GM18858 (cell line): ENCODE data around the gene DPP6.

ENCODE experiments used
- ATAC-seq: cut with Tn5 transposase; IDR thresholded peaks from one replicate; pipeline ENCODE4 v1.9.1; 2021; ENCODE audit not compliant: unreplicated experiment

DPP6 gene

DNA sequence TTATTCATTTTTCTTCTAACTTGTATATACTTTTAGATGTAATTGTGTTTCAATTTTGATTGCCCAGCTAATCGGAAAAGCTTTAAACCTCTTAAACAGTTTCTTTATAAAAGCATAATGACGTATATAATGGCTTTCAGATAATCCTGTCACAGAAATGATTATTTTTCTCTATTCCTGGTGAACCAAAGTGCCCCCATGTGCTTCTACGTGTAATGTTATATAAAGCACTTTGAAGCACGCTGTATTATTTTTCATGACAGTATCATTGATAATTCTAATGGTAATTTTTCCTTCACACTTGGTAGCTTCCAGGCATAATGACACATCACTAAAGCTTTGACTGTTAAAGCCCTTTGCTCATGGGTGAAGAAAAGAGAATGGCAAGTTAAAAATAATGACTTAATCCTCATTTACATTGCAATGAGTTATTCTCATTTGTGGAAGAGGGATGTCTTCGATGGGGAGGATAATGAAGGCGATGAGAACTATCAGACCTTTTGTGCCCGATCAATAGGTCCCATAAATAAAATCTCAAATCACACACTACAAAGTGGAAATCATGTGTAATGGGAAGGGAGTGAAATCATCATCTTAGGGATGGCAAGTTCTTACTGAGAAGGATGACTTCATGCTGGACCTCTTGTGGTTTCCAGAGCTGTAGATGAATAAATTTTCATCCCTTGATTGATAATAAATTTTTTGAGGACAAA, 460.1 kb downstream of the DPP6 start:
- ATAC-seq, result no peak

DNA sequence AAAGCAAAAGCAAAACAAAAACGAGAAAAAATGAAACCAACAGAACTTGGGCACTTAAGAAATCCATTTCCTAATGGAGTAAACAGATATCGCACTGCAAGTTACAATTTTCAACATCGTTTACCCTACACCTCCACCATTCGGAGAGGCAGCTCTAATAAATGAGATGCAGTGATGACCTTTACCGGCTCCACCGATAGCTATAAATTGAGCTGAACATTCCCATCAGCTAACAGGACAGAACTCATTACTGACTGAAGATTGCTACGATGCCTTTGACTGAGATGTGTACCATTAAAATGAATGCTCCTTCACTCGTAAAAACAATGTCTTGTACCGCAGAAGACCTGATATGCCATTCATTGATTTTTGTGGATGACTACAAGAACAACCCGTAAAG, 465.6 kb downstream of the DPP6 start:
- ATAC-seq, result no peak

DNA sequence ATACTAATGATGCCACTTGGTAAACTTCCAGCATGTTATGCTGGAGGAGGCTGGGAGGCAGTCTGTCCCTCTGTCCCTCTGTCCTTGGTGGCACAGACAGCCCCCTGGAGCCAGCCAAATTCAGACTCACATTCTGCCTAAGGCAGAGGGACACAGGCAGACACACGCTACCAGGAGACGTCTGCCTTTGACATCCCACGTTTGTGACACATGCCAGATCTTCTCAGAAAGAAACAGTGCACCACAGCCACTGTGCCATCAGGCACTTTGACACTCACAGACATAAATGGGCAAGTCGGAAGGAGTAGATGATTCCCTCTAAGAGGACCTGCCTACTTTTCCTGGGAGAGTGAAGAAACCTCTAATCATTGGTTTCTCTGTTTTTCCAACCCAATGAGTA, 467.0 kb downstream of the DPP6 start:
- ATAC-seq, result no peak

DNA sequence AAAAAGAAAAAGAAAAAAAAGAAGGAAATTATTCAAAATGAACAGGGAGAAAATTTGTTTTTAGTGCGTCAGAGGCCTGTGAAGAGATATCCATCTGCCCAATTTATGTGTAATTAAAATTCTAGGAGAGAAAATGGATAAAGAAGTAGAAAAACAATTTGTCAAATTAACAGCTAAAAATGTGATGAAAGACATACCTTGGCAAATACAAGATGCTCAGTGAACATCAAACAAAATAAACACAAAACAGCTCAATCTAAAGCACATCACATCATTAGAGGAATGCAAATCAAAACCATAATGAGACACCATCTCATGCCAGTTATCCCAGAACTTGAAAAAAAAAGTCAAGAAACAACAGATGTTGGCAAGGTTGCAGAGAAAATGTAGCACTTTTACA, 477.9 kb downstream of the DPP6 start:
- ATAC-seq, result no peak

DNA sequence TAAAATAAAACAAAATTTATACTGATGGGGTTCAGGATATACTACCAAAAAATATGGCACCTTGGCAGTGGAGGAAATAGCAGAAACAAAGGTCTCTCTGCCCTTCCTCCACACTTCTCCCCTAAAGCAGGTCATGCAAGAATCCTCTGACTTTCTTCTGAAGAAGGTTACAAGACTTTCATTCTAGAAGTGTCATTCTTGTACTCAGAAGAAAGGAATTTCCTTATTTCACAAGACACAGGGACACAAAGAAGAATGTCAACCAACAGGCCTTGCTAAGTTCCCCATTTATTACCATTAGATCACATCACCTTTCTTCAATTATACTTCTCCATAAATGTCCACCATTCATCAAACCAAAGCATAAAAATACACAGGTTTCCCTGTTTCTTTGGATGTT, 480.6 kb downstream of the DPP6 start:
- ATAC-seq, result no peak

DNA sequence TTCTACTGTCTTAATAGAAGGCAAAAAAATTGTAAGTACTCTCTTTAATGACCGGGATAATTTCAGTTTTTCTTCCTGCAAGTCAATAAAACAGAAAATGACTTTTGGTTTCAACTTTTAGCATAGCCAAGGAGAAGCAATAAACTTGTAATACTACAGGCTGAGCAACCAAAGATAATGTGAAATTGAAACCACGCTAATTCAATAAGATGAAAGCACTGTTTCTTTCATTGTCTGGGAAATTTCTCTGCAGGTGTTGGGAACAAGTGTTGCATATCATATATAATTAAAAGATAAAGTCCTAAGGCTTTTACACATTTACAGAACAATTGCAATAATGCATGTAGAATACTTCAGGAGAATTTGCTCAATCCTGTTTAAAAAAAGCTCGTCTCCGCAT, 488.4 kb downstream of the DPP6 start:
- ATAC-seq, result no peak

DNA sequence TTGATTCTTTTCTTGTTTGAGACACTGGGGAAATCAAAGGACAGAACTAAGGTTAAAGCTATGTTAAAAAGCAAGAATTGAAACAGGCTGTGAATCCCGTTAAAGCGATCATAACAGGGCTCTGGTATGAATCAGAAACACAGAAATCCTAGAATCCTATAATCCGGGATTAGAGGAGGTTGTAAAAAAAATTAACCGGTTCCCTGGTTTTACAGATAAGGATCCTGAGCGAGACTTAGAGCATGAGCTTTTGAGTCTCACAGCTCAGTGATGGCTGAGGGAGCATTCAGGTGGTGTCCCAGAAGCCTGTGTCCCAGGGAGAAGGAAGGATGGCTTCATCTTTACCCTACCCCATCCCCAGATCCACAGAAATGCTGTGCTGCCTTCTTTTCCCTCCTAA, 489.4 kb downstream of the DPP6 start:
- ATAC-seq, result no peak

DNA sequence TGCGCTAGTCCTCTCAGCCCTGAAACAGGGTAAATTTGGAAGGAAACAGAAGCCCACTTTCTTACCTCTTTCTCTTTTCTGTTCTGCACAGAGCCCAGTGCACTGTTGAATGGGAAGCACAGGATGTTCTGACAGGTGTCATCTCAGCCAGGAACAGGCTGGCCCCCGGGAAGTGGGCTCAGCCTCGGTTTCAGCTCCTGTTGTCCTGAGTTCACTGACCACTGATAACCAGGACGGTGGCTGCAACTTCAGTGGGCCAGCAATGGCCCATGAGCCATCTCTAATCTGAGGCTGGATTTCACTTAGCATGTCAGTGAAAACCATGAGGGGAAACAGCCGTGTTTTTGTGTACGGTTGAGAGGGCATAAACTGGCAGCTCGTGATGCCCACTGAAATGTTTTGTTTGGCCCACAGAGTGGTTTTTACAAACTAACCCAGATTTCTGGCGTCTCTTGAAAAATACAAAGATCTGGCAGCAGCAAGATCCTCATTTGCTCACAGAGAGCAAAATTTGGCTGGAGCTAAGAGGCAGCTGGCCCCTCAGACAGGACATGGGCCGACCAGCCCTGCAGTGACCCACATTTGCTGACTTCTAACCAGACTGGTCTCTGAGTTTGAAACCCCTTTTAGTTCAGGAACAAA, 494.9 kb downstream of the DPP6 start:
- ATAC-seq, result no peak

DNA sequence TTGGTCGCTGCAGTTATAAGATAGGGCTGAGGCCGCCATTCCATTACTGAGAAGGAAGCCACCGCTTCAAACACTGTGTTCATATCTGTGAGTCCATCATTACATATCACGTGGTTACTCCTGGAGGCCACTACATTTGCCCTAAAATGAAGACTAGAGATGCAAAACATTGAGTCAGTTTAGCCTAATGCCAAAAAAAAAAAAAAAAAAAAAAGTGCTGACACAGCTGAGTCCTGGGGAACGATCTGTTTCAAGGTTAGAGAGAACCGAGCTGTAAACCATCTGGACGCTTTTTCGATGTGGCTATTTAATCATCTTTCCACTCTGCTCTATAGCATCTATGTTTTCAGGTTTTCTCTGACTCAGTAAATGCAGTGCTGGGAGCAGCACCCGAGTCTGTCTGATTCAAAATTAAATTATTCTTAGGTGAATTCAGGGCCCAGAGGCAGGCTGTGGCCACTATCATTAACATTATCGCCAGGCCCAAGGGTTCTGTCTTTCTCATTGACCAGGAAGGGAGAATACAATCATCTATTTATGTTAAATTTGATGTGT, 501.6 kb downstream of the DPP6 start:
- no peak for ATAC-seq

DNA sequence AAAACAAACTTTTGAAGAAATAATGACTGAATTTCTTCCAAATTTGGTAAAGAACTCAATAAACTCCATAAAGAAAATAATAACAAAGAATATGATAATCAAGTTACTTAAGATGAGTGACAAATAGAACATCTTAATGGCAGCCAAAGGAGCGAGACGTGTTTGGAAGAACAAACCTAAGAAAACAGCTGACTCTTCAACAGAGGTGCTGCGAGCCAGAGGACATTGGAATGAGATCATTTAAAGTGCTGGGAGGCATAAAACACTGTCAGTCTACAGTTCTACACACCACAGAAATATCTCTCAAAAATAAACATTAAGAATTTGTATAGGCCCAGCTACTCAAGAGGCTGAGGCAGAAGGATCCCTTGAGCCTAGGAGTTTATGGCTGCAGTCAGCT, 507.3 kb downstream of the DPP6 start:
- no peak for ATAC-seq

DNA sequence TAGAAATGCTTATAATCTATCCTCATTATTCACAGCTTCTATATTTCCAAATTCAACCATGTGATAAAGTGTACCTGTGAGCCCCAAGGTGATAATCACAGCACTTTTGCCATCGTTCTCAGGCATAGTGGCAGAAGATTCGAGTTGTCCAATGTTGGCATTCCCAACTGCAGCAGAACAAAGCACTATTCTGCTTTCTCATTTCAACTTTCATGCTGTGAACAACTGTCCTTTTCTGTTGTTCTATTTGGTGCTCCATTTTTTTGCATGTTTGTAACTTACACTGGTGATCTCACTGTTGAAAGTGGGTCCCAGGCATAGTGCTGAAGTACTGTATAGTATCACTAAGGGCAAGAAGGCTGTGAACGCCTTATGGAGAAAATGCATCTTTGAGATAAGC, 512.5 kb downstream of the DPP6 start:
- ATAC-seq, result no peak

DNA sequence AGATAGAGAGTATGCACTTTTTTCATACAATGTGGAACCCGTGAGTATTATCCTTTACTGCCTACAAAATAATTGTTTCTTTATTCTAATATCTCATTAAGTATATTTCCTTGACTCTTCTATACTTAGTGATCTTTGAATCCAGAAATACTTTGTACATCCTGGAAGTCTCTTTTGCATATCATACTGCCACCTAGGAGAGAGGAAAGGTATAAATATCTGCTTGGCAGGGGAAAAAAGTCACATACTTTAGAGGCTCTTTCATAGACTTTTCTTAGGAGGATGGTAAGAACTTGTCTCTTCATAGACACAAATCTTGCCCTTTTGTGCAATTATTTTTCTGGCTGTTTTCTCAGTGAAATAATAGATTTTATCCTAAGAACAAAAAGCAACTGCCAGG, 514.7 kb downstream of the DPP6 start:
- no peak for ATAC-seq

DNA sequence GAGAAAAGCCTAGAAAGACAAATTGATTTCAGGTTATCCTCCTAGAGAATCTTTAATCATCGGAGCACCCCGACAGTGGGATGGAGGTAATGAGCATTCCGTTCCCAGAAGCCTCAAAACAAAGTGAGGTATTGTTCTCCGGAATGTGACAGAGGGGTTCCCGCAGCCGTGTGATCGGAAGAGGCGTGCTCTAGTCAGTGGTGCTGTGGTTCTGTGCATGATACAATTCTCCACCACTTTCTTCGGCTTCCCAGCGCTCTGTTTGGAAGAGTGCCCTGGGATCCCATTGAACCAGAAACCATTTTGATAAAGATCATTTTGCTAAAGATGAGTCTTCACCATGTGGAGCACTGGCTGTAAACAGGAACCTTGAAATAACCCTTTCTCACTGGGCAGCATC, 516.1 kb downstream of the DPP6 start:
- ATAC-seq, result no peak

DNA sequence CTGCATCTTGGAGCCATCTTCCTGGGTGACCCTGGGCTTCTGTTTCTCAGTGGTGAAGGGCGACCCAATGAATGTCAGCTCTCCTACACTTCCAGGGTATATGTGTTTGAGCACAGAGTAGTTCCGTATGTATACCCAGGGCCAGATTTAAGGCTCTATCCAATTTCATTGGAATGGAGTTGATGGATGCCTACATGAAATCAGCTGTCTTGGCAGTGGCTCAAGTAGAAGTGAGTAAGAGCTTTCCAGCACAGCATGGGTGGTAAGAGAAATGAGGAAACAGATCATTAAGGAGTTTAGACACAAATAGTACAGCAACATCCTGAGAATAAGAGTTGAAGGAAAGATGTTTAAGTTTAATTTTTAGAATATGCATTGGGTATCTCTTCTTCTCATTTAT, 517.7 kb downstream of the DPP6 start:
- no peak for ATAC-seq

DNA sequence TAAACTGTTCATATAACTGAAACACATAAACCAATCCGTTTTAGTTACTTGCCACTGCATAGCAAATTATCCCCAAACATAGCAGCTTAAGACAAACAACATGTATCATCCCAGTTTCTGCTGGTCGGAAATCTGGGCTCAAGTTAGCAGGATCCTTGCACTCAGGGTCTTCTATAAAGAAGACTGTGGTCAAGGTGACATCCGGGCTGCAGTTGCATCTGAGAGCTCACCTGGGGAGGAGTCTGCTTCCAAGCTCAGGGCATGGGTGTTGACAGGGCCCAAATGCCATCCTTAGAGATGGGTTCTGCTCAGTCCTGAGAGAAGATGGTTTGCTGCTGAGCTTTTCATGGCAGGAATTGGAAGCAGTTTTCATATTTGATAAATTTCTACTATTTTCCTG, 519.6 kb downstream of the DPP6 start:
- ATAC-seq, result no peak

DNA sequence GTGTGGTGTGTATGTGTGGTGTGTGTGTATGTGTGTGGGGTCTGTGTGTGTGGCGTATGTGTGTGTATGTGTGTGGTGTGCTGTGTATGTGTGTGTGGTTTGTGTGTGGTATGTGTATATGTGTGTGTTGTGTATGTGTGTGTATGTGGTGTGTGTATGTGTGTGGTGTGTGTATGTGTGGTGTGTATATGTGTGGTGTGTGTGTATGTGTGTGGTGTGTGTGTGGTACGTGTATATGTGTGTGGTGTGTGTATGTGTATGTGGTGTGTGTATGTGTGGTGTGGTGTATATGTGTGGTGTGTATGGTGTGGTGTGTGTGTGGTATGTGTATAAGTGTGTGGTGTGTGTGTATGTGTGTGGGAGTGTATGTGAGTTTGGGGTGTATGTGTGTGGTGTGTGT, 522.0 kb downstream of the DPP6 start:
- ATAC-seq, result no peak

DNA sequence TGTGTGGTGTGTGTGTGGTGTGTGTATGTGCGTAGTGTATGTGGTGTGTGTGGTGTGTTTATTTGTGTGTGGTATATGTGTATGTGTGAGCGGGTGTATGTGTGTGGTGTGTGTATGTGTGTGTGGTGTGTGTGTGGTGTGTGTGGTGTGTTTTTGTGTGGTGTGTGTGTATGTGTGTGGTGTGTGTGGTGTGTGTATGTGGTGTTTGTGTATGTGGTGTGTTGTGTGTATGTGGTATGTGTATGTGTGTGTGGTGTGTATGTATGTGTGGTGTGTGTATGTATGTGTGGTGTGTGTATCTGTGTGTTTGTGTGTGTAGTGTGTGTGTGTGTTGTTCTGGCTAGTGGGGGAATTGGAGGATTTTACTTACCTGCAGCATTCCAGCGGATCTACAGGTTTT, 523.3 kb downstream of the DPP6 start:
- no peak for ATAC-seq

DNA sequence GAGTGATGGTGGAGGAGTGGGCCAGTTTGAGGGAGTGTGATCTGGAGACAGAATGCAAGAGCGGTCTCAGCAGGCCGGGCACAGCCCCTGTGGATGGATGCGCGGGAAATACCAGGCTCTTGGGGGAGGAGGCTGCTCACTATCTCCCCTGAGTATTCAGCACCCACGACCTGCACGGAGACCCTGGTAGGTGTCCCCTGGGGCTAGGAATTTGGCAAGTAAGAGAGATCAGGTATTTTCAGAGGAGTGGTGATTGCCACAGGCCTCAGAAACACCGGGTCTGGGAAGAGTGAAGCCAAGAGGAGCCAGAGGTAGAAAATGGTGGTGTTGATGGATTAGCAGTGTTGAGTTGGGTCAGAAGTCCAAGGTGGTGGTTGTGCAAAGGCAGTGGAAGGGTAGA, 524.4 kb downstream of the DPP6 start:
- ATAC-seq, result no peak

DNA sequence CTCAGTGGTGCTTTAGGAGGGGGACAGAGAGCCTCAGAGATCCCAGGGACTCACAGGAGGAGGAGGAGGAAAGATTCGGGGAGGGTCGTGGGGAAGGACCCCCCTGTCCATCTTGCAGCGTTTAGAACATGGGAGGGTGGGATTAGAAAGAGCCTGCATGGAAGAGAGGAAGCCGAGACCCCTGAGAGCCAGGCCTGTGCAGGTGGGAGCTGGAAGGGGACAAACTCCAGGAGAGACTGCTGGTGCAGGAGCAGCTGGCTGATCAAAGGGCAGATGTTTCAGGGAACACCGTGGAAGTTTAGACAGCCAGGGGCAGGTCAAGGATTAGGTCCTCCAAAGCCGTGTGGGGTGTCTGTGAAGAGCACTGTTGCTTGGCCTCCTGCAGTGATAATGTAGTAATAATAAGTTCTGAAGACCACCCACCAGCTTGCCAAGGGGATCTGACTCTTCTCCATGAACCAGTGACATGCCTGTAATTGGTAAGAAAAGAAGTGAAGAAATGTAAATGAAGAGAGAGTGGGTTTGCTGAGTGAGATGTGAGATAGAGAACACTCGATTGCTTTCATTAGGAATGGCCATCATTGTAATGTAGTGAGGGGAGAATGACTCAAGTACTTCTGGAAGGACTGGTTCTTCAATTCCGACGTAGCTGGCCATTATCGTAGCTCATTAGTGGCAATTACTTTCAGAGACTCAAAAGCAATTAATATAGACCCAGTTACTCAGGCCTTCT, 525.1 kb downstream of the DPP6 start:
- ATAC-seq, result no peak

DNA sequence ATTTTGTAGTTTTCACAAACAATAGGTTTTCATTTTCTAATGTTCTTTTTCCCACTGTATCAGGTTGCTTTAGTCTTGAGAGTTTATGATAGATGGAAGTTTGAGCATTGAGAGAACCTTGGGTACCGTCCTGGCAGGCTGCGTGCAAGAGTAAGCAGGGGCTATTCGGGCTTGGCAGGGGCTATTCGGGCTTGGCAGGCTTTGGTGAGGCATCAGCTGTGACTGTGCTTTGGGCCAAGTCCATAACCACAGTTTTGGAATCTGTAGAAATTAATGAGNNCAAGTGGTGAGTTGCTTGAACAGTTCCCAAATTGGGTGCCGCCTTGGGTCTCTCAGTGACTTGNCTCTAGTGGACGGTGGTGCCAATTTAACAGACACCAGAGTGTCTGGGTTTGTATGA, 526.1 kb downstream of the DPP6 start:
- no peak for ATAC-seq

DNA sequence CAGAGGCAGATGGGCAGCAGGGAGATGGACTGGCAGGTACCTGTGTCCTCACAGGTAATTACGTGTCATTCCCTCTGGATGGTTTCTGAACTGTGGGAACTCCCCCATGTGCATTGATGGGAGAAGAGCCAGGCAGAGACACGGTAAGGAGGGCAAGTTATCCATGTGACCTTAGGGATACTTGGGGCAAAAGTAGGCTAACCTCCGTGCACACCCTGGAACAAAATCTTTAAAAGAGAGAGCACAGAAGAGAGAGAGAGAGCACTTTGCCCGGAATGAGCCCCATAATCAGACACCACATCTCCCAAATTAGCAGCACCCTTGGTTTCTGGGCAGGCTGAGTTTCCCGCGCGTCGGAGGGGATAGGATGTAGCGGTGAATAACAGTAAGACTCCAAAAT, 527.5 kb downstream of the DPP6 start:
- no peak for ATAC-seq

DNA sequence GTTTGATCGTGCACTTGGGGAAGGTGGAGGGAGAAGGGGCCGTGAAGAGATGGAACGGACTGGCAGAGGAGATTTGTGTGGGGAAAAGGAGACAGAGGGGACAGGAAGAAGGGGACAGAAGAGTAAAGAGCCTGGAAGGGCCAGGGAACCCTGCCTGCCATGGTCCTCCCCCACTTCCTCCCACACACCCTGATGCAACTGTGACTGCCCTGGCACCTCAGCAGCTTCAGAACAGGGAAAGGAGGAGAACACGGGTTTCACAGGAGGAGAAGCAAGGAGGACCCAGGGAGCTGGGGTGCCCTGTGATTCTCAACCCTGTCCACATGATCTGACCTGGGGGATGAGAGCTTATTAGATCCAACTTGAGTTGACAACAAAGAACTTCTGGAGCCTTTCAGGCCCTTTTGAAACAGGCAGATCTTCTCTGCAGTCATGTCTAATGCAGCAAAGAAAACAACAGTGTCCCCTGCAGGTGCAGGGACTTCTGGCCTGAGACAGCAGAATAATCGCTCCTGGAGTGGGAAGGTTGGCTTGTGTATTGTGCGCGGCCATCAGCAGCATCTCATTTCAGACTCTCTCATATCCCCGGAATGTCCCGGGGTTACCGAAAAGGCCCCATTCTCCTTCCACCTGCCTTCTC, 529.2 kb downstream of the DPP6 start:
- ATAC-seq, result no peak
